Measurements from ENCODE around the gene MGST2.

Gene MGST2

DNA sequence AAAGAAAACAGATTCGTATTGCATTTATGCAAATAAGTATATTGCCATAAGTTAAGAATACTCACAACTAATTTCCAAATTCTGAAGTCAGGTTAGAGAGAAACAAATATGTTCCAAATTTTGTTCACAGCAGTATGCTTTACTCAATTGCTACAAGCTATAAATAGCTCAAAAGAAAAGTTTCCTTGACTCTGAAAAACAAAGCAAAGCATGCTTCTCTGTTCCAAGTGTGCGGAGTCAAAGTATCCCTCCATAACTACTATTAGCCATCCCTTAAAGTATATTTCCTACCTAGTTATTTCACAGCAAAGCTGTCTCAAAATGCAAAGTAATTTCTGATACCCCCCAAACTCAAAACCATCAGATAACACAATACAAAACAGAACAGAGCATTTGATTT lies 47.3 kb downstream of the MGST2 start:
- no peak for DNase-seq

DNA sequence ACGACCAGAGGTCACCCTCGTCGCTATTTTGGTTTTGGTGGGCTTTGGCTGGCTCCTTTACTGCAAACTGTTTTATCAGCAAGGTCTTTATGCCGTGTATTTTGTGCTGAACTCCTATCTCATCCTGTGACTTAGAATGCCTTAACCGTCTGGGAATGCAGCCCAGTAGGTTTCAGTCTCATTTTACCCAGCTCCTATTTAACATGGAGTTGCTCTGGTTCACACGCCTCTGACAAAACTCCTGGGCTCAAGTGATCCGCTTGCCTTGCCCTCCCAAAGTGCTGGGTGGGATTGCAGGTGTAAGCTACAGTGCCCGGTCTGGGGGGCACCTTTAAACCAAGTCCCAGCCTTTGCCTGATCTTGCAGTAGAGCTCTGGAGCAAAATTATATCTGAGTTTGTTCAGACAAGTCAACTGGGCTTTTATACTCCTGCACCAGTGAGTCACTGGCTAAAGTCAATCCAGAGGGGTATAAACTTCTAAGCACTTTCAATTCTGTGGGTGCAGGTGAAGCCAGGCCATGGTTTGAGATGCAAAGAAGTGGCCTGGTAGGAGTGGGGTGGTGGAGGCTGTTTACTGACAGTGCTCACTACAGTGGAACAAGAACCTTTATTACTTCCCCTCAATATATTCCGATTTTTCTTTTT lies 50.2 kb downstream of the MGST2 start:
- no peak for DNase-seq

DNA sequence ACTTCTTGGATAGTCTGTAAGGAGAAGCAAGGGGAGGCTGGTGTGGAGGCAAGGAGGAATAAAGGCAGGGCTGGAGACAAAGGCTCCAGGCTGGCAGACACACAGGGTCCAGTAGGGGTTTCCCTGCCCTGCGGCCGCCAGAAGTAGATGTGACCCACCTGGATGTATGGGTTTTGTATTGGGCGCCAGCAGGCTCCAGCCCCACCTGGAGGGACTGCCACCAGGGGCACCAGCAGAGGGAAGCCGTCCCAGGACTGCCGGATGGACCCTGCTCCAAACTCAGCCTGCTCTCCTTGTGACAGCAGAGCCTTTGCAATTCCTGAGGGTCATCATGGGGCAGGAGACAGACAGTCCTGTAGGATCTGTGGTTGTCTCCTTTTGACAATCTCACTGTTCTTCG lies 52.7 kb downstream of the MGST2 start:
- DNase-seq, result no peak

GRCh38 chr4:139718833-139719232 lies 53.2 kb downstream of the MGST2 start:
- DNase-seq, result no peak

- no peak for DNase-seq
Observed at GRCh38 chr4:139719381-139720101, 53.9 kb downstream of the MGST2 start.

- no peak for DNase-seq
Observed at GRCh38 chr4:139720806-139721205, 55.2 kb downstream of the MGST2 start.

DNA sequence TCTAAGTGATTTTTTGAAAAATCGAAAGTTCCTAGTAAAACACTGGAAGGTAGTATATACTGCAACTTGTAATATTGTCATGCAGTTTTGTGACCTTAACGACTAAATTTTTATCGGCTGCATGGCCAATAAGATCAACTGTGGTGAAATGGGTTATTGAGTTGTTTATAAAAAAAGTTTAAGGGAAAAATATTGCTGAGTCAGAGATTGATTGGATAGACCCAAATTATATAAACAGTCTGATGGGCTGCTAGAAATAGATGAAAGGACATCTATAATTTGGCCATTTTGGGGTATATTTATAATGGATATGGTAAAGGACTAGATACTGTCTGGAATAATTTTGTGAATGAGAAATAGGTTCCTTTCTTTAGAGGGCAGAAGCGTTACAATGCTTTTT lies 56.2 kb downstream of the MGST2 start:
- DNase-seq, result no peak

GRCh38 chr4:139725236-139725635 lies 59.6 kb downstream of the MGST2 start:
- DNase-seq, result no peak

- no peak for DNase-seq
Observed at GRCh38 chr4:139726615-139727014, 61.0 kb downstream of the MGST2 start.

DNA sequence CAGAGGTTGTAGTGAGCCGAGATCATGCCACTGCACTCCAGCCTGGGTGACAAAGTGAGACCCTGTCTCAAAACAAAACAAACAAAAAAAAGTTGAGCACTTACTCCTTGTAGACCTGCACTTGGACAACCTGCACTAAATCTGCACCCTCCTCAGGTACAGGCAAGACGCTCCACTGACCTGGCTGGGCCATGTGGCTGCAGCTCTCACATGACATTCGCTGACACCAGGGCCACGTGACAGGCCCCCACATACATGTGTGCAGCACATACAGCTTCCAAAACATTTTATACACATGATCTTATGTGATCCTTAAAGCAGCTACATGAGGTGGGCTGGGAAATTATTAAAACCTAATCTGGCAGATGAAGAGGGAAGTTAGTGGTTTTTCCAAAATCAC lies 62.5 kb downstream of the MGST2 start:
- no peak for DNase-seq

GRCh38 chr4:139728840-139729239 lies 63.2 kb downstream of the MGST2 start:
- no peak for DNase-seq

- DNase-seq, result no peak
Observed at GRCh38 chr4:139732991-139733570, 67.5 kb downstream of the MGST2 start.

DNA sequence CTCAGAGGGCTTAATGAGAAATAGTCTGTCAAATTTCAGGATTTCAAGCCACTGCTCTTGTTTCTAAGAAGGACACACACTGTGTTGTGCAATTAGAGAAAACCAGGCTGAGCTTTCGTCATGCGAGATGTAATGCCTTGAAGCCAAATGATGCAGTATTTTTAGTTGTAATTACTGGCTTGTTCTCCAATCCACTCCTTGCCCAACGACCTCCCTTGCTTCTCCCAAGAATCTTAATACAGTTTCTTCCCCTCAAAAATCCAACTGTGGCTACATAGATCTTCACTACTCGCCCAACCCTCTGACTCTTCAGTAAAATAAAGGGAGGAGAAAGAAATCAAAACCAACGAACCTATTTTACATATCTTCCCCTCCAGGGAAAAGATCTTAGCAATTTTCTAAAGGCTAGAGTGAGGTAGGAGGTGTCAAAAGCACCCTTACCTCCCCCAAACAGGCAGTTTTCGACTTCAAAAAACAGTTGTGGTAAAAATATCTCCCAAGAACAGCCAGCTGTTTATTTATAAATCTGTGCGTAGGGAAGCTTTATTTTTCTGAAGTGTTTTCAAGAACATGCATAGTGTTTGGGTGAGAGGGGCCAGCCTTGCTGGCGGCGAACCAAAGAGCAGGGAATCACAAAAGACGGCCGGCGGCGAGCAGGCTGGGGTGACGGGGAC lies 68.7 kb downstream of the MGST2 start:
- peak in 1 of 2 donors; percentile 23 for DNase-seq

GRCh38 chr4:139734875-139735380 lies 69.3 kb downstream of the MGST2 start:
- peak; percentile 65 to 85 for DNase-seq

DNA sequence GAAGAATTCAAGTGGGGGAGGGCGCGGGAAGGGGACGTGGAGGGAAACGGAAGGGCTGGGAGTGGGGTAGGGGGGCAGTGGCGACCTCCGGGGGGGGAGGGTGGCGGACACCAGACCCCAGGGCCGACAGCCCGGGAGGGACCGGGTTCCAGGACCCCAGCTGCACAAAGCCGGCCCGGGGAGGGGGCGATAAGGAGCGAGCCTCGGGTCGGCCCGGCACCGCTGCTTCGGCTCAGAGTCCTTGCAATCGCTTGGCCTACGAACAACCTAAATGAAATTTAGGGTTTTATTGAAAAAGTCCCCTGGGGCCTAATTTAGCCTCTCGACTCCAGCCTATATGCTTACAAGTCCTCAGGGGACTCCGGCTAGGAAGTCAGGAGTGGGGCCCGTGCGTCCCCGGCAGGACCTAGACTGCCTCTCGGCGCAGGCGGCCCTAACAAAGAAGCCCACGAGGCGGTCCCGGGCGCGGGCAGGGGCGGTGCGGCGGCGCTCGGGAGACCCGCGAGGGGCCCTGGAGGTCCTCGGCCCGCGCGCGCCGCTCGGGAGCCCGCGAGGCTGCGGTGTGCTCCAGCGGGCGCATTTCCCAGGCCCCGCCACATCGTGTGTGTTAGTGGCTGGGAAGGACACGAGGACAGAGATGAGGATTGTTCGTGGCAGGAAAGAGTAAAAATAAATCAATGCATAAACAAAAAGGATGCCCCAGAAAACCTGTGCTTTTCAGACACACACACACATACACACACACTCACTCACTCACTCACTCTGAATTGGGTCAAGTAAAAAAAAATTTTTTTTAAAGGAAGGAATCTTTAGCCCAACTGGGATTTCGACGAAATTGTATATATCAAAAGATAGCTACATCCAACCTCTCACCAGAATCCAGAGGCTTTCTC lies 70.0 kb downstream of the MGST2 start:
- peak; percentile 13 to 47 for DNase-seq

GRCh38 chr4:139736274-139736660 lies 70.6 kb downstream of the MGST2 start:
- no peak for DNase-seq

- DNase-seq, result no peak
Observed at GRCh38 chr4:139736661-139737060, 71.0 kb downstream of the MGST2 start.

DNA sequence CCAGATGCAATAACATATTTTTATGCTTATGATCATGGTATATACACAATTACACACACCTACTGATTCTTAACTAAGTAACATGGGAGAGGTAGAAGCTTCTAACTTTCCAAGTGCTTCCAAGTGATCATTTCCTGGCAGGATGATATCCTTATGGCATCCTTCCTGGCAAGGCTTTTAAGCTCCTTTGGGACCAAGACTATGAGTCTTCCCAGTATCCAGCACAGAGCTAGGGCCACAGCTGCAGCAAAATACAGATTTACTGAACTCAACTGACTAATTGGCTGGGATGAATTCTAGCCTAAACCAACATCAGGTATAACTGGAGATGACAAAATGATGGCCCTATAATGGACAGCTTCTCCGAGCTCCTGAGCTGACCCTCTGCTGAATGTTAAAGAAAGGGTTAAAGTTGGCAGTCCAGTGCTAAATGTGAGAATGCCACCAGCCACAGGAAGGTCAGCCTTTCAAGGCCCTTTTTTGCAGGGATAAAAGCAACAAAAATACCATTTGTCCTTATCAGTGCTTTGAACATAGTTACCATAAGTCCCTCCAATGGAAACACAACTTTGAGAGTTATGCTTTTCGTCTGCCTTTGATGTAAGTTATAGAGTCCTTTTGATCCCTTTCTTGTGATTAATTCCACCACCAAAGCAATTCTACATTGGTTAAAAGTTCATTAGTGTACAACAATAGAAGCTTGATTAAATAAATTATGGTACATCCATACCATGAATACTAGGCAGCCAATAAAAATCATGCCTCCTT lies 73.4 kb downstream of the MGST2 start:
- DNase-seq, result no peak

DNA sequence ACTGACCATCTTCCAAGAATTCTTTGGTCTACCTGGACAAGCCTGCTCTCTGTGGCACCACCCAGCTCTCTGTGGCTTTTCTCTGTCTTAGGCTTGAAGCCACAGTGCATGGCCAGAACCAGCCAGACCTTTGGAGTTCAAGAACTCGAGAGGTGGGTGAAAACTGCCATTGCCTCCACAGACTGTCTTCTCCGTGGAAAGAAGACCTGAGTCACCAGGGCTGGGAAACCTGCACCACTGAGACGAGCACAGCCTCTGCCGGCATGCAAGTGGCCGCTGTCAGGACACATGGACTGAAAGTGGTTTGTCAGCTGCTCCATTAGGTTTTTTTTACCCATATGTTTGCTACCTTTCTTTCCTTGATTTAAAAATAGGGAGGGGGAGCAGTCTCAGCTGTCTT lies 74.5 kb downstream of the MGST2 start:
- DNase-seq, result no peak

GRCh38 chr4:139740531-139741041 lies 75.0 kb downstream of the MGST2 start:
- DNase-seq, result peak; percentile 69 to 84

DNA sequence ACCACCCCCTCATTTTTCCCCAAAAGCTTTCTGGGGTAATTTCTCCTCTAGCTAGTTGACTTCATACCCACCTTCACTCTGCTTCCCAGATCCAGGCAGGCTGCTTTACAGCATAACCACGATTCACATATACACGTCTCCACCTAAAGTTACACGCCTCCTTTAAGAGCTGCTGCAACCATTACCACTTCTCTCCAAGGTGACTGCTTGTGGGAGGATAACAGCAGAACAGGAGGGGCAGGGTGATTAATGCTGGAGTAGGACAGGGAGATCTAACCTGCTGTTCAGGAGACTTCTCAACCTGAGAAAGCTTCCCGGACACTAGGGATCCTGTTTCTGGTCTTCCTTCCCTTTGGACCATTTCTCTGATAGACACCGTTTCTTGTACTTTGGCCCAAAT lies 77.4 kb downstream of the MGST2 start:
- DNase-seq, result no peak

All from hippocampal formation (tissue), 2 donors.